SK-N-MC (cell line): ENCODE data around the gene ACSS2.

Source experiments
- EZH2 ChIP-seq: fragments of 200-600 bp; sonication (generic); IDR thresholded peaks from one replicate; pipeline ENCODE4 v1.6.1; 2017; ENCODE audit warnings: antibody characterized with exemption
- FOXP2 ChIP-seq: optimal IDR thresholded peaks from 2 replicates; pipeline ENCODE3; 2011; ENCODE audit warnings: mild to moderate bottlenecking, moderate library complexity; ENCODE audit not compliant: insufficient read depth; ENCODE audit errors: extremely low read length, control extremely low read depth
- POLR2AphosphoS5 ChIP-seq: IDR thresholded peaks from 2 replicates; pipeline ENCODE4 v1.6.1; 2012; ENCODE audit warnings: mild to moderate bottlenecking, low read depth, low read length, borderline replicate concordance

- no peak for TF ChIP-seq EZH2
- TF ChIP-seq POLR2AphosphoS5, result no peak
- TF ChIP-seq FOXP2, result no peak
Measured at GRCh38 chr20:34945315-34946077, 69.1 kb downstream of the ACSS2 start.
